ENCODE data around the gene MXI1.
"Not testable (repeated sequence)": the region's sequence is repeated elsewhere in the genome, so short reads cannot be mapped to it uniquely, and the experiment has no call there.

The MXI1 gene

DNA sequence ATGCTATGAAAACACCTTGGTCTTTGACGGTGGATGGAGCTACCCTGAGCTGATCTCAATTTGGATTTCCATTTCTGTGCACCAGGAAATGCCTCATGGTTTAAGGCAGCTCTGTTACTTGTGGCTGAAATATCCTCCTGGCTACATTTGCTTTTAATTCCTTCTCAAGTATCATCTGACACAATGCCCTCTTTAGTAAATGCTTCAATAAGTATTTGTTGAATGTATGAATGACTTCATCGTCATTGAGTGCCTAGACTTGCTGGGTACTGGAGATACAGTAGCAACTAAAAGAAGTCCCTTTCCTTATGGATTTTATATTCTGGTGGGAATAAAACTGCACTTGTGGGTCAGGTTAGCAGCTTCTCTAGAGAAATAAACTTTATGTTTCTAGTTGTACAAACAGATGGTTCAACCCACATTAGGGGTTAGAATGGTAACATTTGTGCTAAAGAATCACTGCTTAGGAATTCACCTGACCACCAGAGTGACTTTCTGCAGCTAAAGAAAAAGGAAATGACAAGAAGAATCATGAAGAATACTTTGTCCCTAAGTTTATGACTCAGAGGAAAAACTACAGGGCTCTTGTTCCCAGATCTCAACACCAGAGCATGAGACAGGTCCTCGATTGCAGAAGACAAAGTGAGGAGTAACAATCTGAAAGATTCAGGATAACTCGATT is 119.1 kb downstream of the MXI1 start:
- H3K27ac Mint-ChIP-seq = peak overlapping the region; percentile 80
- peaks cover 13% of the 10 kb centered on the region for H3K4me1 Mint-ChIP-seq
- H3K27me3 Mint-ChIP-seq = peaks cover 2% of the 10 kb centered on the region
- no peak overlapping the region for H3K4me3 Mint-ChIP-seq
- peaks cover 15% of the 10 kb centered on the region for H3K9me3 Mint-ChIP-seq
- DNase-seq (ENCODE audit: low spot score in 2 of 2) (no peak), ATAC-seq (ENCODE audit: low read depth) (no peak)
- peaks cover 9% of the 10 kb centered on the region for H3K36me3 Mint-ChIP-seq

DNA sequence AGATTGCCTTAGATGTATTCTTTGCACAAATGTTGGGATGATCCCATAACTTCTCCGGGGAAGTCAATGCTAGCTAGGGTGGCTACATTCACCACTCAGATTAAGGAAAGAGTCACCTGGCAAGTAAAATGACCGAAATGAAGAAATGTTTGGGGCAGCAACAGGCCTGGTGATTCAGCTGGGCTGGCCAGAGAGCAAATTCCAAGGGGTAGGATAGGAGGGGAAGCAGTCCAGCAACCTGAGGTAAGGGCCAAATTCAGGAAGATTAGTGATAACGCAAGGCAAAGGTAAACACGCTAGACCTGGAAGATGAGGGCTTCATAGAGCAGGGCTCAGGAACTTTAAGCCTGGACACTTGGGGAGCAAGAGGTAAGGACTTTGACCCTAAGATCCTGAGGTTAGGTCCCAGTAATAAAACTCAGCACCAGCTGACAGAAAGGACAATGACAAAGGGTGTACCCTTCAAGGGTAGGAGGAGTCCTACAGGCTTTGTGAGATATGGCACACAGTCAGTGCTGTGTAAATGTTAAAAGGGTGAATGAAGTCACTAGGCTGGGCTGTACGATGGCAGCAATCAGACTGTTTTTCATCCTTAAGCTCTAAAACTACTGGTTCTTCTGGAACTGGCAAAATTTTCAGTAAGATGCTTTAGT is 120.0 kb downstream of the MXI1 start:
- Mint-ChIP-seq H3K27me3 (peaks cover 2% of the 10 kb centered on the region), H3K27ac (no peak overlapping the region), H3K4me3 (no peak overlapping the region), H3K4me1 (peaks cover 13% of the 10 kb centered on the region), H3K9me3 (peaks cover 12% of the 10 kb centered on the region), H3K36me3 (peaks cover 6% of the 10 kb centered on the region)
- ATAC-seq (ENCODE audit: low read depth) (no peak), DNase-seq (ENCODE audit: low spot score in 2 of 2) (no peak)

DNA sequence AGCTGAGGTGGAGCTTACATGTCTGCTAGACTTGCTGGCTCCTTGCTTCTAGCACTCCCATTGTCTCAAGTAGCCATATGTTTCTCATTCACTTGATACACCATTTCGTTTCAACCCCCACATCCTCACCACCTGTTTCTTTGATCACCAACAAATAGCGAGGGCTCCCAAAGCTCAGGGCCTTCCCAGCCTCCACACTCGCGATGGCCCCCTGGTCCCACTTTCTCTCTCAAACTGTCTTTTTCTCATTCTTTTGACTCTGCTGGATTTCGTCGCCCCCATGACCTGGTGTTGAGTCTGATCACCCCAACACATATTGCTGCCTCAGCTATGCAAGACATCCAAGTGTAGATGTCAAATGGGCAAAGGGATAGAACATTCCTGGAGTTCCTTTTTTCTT is 123.3 kb downstream of the MXI1 start:
- H3K36me3 Mint-ChIP-seq = peaks cover 4% of the 10 kb centered on the region
- ATAC-seq (ENCODE audit: low read depth) (no peak), DNase-seq (ENCODE audit: low spot score in 2 of 2) (no peak)
- peaks cover 12% of the 10 kb centered on the region for H3K9me3 Mint-ChIP-seq
- peaks cover 3% of the 10 kb centered on the region for H3K4me1 Mint-ChIP-seq
- H3K4me3 Mint-ChIP-seq = no peak overlapping the region
- no peak overlapping the region for H3K27ac Mint-ChIP-seq
- no peaks in the 10 kb centered on the region for H3K27me3 Mint-ChIP-seq

DNA sequence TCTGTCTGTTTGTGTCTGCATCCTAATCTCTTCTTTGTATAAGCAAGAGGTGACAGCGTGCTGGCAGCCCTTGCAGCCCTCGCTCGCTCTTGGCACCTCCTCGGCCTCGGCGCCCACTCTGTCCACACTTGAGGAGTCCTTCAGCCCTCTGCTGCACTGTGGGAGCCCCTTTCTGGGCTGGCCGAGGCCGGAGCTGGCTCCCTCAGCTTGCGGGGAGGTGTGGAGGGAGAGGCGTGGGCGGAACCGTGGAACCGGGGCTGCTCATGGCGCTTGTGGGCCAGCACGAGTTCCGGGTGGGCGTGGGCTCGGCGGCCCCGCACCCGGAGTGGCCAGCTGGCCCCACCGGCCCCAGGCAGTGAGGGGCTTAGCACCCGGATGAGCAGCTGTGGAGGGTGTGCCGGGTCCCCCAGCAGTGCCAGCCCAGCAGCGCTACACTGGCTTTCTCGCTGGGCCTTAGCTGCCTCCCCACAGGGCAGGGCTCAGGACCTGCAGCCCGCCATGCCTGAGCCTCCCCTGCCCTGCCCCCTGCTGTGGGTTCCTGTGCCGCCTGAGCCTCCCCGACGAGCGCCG is 123.9 kb downstream of the MXI1 start:
- not testable (repeated sequence) for H3K27me3 Mint-ChIP-seq; ATAC-seq (ENCODE audit: low read depth); H3K27ac Mint-ChIP-seq; H3K4me1 Mint-ChIP-seq; DNase-seq (ENCODE audit: low spot score in 2 of 2); H3K36me3 Mint-ChIP-seq; H3K4me3 Mint-ChIP-seq
- H3K9me3 Mint-ChIP-seq = peaks cover 12% of the 10 kb centered on the region

DNA sequence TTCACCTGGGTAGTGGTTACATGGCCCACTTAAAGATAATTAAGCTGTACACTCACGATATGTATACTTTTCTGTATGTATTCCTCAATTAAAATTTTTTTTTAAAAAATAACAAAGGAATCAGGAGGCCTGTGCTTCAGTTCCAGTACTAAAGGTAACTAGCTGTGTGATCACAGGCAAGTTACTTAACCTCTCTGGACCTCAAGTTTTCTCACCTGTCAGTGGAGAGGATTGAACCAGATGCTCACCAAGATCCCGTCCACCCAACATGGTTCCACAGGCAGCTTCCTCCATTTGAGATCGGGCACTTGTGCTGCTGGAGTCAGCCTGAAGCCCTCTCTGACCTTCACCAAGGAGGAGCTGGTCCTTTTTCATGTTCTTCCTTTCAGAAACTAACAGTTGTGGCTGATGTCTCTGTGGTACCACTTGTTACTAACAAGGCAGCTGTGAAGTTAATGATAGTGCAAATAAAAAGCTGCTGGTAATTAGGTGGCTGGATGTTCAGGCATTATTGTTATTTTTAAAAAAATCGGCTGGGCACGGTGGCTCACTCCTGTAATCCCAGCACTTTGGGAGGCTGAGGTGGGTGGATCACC is 126.8 kb downstream of the MXI1 start:
- peaks cover 2% of the 10 kb centered on the region for H3K27me3 Mint-ChIP-seq
- peaks cover 12% of the 10 kb centered on the region for H3K9me3 Mint-ChIP-seq
- no peak for DNase-seq (ENCODE audit: low spot score in 2 of 2)
- H3K4me3 Mint-ChIP-seq = no peak overlapping the region
- peaks cover 4% of the 10 kb centered on the region for H3K36me3 Mint-ChIP-seq
- H3K27ac Mint-ChIP-seq = no peak overlapping the region
- ATAC-seq (ENCODE audit: low read depth) = no peak
- peaks cover 2% of the 10 kb centered on the region for H3K4me1 Mint-ChIP-seq

DNA sequence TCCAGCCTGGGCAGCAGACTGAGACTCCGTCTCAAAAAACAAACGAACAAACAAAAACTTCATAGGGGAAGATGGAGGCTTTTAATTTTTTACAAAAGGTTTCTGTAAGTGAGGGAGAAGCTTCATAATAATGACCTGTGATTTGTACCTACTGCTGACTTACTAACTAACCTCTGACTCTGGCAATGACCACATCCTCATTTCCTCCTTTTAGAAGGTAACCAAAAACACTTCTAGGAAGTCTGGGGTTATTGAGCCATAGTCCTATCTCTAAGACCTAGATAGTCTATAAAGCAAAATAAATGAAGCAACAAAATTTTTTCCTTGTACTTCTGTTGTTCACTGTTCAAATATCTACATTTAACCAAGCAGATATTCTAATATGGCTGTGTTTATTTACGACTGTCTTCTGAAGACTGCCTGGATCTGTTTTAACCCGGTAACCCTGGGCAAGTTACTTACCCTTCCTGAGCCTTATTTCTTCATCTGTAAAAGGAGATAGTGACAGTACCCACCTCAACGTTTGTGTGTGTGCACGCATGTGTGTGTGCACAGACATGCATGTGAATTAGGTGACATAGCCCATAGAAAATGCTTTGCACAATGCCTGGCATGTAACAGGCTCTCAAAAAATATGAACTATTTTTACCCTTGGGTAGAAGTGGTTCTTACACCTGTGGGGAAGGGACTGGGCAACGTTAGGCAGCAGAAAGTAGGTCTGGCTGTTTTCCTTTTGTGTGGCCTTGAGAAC is 128.1 kb downstream of the MXI1 start:
- H3K36me3 Mint-ChIP-seq = peaks cover 5% of the 10 kb centered on the region
- no peak overlapping the region for H3K27ac Mint-ChIP-seq
- H3K9me3 Mint-ChIP-seq = peaks cover 5% of the 10 kb centered on the region
- H3K4me1 Mint-ChIP-seq = peaks cover 6% of the 10 kb centered on the region
- DNase-seq (ENCODE audit: low spot score in 2 of 2) = no peak
- no peak overlapping the region for H3K4me3 Mint-ChIP-seq
- H3K27me3 Mint-ChIP-seq = peaks cover 6% of the 10 kb centered on the region
- peak; percentile 45 for ATAC-seq (ENCODE audit: low read depth)

DNA sequence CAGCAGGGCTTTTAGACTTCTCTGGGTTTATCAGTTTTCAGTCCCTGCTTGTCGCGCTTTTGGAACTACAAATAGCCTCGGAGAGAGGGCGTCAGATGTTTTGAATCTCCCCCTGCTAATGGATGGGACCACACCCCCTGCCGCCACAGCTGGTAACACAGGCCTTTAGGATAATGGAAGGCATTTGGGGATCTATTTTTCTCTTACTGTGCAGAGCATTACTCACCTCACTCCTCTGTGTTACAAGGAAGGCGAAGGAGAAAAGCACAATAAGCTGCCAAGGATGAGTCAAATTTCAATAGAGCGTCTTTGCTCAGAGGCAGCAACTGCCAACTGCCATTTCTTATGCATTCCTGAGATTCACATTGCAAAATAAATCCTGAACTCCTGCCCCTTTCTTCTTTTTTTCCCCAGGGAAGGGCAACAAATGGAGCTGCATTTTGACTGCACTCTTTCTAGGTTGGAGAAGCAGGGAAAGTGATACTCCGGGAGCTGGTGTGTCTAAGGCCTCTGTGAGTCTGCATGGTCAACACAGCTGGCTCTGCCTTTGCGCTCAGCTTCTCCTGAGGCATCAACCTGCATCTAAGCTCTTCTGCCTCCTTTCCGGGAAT is 128.8 kb downstream of the MXI1 start:
- H3K4me3 Mint-ChIP-seq = no peak overlapping the region
- peaks cover 3% of the 10 kb centered on the region for H3K36me3 Mint-ChIP-seq
- DNase-seq (ENCODE audit: low spot score in 2 of 2) (no peak), ATAC-seq (ENCODE audit: low read depth) (no peak)
- peaks cover 6% of the 10 kb centered on the region for H3K27me3 Mint-ChIP-seq
- peaks cover 9% of the 10 kb centered on the region for H3K4me1 Mint-ChIP-seq
- H3K27ac Mint-ChIP-seq = no peak overlapping the region
- H3K9me3 Mint-ChIP-seq = no peaks in the 10 kb centered on the region
